ENCODE results near the gene FBXW9. TPM values are rescaled to one million over a fixed set of nuclear protein-coding genes. Genes with fewer than 3 reads are reported as not detected.

The FBXW9 gene
- 1.8 TPM for total RNA-seq
- long read RNA-seq, transcript FBXW9-201 (10 exons, 1,738 nt), result major isoform, 10 of 10 reads
- long read RNA-seq, partial matches to known transcripts, result 0 of 10 reads
- long read RNA-seq, other reads (novel, unspliced or antisense), result 0 of 10 reads

GRCh38 chr19:12696366-12697335 lies at the start of gene FBXW9:
FBXW9 (minus strand) TSS chr19:12696631; CDS start chr19:12696581, 50 bp downstream.
- peak within 1 kb of the TSS; percentile 77 for H3K4me3 ChIP-seq
- H3K4me1 ChIP-seq, result peaks cover 23% of the 10 kb centered on the region
- intact Hi-C loops (cut with micrococcal nuclease), result no loop called here
- H3K9me3 ChIP-seq (replicated peaks), result no peaks in the 10 kb centered on the region
- peaks cover 30% of the 10 kb centered on the region for H3K36me3 ChIP-seq
- peak within 1 kb of the TSS; percentile 92 for H3K27ac ChIP-seq (replicated peaks)
- peak; percentile 98 for DNase-seq
- H3K27me3 ChIP-seq (ENCODE audit: low read depth), result no peaks in the 10 kb centered on the region
- TF ChIP-seq CTCF (IDR thresholded peaks at IDR 0.05; ENCODE audit: borderline replicate concordance), result no peak

GRCh38 chr19:12745166-12745897 lies 48.9 kb upstream of the FBXW9 start:
- H3K4me1 ChIP-seq, result no peaks in the 10 kb centered on the region
- no peak overlapping the region for H3K4me3 ChIP-seq
- no peak for TF ChIP-seq CTCF (IDR thresholded peaks at IDR 0.05; ENCODE audit: borderline replicate concordance)
- DNase-seq, result no peak
- intact Hi-C loops (cut with micrococcal nuclease), result no loop called here
- no peak overlapping the region for H3K27ac ChIP-seq (replicated peaks)
- peaks cover 8% of the 10 kb centered on the region for H3K9me3 ChIP-seq (replicated peaks)
- H3K36me3 ChIP-seq, result peaks cover 75% of the 10 kb centered on the region
- peaks cover 21% of the 10 kb centered on the region for H3K27me3 ChIP-seq (ENCODE audit: low read depth)

- intact Hi-C loops (cut with micrococcal nuclease), result no loop called here
- Histone ChIP-seq H3K9me3 (replicated peaks) (no peaks in the 10 kb centered on the region), H3K27ac (replicated peaks) (peak overlapping the region; percentile 94), H3K27me3 (ENCODE audit: low read depth) (no peaks in the 10 kb centered on the region), H3K4me1 (peaks cover 43% of the 10 kb centered on the region), H3K4me3 (peak overlapping the region; percentile 86), H3K36me3 (peaks cover 46% of the 10 kb centered on the region)
- no peak for TF ChIP-seq CTCF (IDR thresholded peaks at IDR 0.05; ENCODE audit: borderline replicate concordance)
- DNase-seq, result no peak
Measured at GRCh38 chr19:12737835-12738351, 41.5 kb upstream of the FBXW9 start.

- intact Hi-C loops (cut with micrococcal nuclease), result no loop called here
- peak; percentile 85 for DNase-seq
- peak within 1 kb of the TSS; percentile 86 for H3K4me3 ChIP-seq
- no peak for TF ChIP-seq CTCF (IDR thresholded peaks at IDR 0.05; ENCODE audit: borderline replicate concordance)
- peaks cover 43% of the 10 kb centered on the region for H3K36me3 ChIP-seq
- no peaks in the 10 kb centered on the region for H3K9me3 ChIP-seq (replicated peaks)
- no peaks in the 10 kb centered on the region for H3K27me3 ChIP-seq (ENCODE audit: low read depth)
- peak within 1 kb of the TSS; percentile 94 for H3K27ac ChIP-seq (replicated peaks)
- H3K4me1 ChIP-seq, result peaks cover 50% of the 10 kb centered on the region
Measured at GRCh38 chr19:12736995-12737834, 40.8 kb upstream of the FBXW9 start, which contains the start of gene GET3. GET3 (plus strand) TSS chr19:12737497; CDS start chr19:12737506, 9 bp downstream.
